SHP77 treated with DMSO at 0.1 percent for 48 hours (cell line): ENCODE data around the gene CCDC120.
A peak's percentile ranks its signal among the peaks of the same experiment; 100 is the strongest.

Source experiments
- DNase-seq: peaks from one replicate; lab custom pipeline; 2025; lab: John Stamatoyannopoulos, UW

The CCDC120 gene

GRCh38 chrX:49061916-49062315 lies 3.1 kb downstream of the CCDC120 start:
- DNase-seq: no peak

DNA sequence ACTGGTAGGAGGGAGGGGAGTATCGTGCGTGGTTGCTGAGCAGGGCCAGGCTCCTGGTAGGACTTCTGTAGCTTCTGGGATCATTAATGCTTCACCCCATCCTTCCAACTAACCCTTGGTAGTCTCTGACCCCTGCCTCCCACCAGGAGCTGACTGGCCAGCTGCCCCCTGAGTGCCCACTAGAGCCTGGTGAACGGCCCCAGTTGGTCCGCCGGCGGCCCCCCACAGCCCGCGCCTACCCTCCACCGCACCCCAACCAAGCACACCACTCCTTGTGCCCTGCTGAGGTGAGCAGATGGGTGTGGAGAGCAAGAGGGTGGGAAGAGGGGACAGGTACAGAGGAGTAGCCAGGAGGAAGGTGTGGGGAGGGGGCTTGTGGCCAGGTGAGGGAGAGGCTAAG lies 4.9 kb downstream of the CCDC120 start:
- DNase-seq: no peak

- DNase-seq: no peak
Observed at GRCh38 chrX:49064303-49064702, 5.5 kb downstream of the CCDC120 start.

- no peak for DNase-seq
Observed at GRCh38 chrX:49064735-49065134, 5.9 kb downstream of the CCDC120 start.

GRCh38 chrX:49066278-49066677 lies 7.5 kb downstream of the CCDC120 start:
- no peak for DNase-seq

DNA sequence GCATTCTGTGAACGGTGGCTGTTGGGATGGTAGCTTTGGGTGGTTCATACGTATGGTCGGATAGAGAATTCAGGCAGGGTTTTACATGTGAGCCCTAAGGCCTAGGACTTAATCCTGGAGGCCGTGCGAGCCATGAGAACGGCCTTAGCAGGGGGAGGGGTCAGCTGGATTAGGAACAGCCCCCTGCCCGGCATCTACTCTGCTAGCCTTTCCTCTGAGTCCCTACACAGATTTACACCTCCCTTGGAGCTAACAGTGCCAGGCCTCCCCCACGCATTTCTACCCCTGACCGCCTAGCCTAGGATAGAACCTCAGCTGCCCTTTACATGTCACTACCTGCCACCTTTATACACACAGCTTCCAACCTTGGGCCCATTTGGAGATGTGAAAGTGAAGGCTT lies 7.9 kb downstream of the CCDC120 start:
- no peak for DNase-seq

GRCh38 chrX:49067285-49068120 lies 8.7 kb downstream of the CCDC120 start:
- DNase-seq: no peak

GRCh38 chrX:49069038-49069437 lies 10.2 kb downstream of the CCDC120 start:
- no peak for DNase-seq

- DNase-seq: no peak
Observed at GRCh38 chrX:49070988-49071387, 12.2 kb downstream of the CCDC120 start.

DNA sequence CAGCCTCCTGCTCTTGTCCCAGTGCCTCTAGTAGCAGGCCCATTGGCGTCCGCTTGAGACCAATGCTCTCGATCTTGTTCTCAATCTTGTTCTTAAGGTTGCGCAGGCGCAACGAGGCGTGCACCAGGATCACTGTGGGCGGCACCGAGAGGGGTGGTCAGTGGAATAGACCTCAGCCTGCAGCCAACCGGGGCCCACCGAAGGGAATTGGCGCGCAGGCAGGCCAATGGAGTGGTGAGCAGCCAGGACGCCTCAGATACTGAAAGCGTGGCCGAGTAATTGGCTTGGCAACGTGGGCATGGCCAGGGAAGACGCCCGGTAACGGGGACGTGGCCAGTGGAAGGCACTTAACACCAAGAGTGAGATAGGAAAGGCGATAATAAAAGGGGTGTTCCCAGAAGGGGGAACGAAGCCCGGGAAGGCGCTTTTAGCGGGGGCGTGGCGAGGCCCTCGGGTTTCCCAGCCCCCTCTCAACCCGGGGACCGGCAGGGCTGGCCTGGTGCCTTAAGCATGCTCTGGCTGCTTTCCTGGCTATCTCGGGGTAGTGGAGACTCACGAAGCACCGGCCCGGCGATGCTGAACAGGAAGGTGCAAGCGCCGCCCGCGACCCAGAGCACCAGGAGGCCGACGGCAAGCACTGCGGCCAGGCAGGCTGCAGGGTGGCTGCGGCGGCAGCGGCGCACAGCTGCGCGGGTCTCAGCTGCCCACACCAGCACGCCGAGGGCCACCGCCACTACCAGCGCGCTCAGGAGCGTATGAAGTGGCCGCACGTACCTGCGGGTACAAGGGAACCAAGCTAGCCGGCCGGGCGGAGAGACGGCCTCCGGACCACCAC lies 13.3 kb downstream of the CCDC120 start:
- no peak for DNase-seq

- DNase-seq: no peak
Observed at GRCh38 chrX:49072712-49073095, 13.9 kb downstream of the CCDC120 start.

- peak; percentile 40 for DNase-seq
Observed at GRCh38 chrX:49073601-49074575, 15.1 kb downstream of the CCDC120 start, which contains the start of gene PRAF2. Gene PRAF2 (minus strand): TSS chrX:49074002. CDS start chrX:49073987, 15 bp downstream.

DNA sequence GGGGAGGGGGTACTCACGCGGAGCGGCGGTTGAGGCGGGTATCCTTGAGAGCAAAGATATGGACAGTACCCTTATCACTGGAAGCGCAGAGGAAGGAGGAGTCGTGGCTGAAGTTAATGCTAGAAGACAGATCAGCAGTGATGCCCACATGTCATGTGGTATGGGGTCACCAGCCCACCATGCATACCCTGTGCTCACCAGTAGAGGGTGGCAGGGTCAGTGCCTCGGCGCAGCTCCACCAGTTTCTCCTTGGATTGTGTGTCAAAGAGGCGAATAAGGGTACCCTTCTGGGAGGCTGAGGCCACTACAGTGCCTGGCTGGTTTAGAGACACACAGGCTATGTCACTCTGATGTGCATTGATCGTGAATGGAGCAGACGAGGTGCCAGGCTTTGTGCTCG lies 16.5 kb downstream of the CCDC120 start:
- DNase-seq: no peak

DNA sequence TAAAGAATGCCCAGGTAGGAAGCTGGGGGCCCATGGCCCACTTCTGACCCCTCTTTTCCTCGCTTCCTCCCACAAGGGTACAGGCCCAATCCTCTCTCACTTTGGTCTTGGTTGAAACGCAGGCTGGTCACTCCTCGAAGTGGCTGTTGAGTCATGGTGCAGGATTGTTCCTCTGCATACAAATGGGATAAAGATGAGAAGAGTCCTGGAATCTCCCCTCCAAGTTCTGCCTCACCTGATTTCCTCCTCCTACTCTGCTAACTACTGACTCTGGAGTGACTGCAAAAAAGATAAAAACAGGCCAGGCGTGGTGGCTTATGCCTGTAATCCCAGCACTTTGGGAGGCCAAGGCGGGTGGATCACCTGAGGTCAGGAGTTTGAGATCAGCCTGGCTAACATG lies 19.1 kb downstream of the CCDC120 start:
- no peak for DNase-seq

- no peak for DNase-seq
Observed at GRCh38 chrX:49079489-49080428, 21.0 kb downstream of the CCDC120 start, which contains the start of gene WDR45. Gene WDR45 (minus strand): TSS chrX:49079887. CDS start chrX:49078095, 1,792 bp downstream.

DNA sequence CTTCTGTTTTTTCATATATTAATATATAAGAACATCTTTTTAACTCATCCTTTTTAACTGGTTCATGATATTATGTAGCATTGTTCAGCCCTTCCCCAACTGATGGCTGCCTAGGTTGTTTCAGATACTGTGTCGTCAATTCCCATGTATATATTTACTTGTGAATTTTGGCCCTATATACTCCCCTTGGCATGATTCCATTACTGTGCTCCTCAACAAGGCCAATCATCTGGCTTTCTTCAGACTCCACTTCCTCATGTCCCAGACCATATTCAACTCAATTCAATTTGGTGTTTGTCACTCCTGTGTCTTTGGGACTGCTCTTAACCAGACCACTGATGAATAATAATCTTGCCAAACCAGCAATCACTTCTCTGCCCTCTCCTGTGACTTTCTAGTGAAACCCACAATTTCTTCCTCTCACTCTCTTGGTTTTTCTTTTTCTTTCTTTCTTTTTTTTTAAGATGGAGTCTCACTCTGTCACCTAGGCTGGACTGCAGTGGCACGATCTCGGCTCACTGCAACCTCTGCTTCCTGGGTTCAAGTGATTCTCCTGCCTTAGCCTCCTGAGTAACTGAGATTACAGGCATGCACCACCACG lies 23.6 kb downstream of the CCDC120 start:
- no peak for DNase-seq

DNA sequence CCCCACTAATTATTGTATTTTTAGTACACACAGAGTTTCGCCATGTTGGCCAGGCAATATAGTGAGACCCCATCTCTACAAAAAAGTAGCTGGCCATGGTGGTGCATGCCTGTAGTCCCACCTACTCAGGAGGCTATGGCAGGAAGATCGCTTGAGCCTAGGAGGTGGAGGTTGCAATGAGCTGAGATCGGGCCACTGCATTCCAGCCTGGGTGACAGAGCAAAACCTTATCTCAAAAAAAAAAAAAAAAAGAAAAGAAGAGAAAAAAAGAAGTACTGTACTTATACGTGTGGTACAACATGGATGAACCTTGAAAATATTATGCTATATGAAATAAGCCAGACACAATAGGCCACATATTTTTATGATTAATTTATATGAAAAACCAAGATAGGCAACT lies 30.8 kb downstream of the CCDC120 start:
- DNase-seq: no peak

GRCh38 chrX:49096419-49096818 lies 37.6 kb downstream of the CCDC120 start:
- DNase-seq: no peak

DNA sequence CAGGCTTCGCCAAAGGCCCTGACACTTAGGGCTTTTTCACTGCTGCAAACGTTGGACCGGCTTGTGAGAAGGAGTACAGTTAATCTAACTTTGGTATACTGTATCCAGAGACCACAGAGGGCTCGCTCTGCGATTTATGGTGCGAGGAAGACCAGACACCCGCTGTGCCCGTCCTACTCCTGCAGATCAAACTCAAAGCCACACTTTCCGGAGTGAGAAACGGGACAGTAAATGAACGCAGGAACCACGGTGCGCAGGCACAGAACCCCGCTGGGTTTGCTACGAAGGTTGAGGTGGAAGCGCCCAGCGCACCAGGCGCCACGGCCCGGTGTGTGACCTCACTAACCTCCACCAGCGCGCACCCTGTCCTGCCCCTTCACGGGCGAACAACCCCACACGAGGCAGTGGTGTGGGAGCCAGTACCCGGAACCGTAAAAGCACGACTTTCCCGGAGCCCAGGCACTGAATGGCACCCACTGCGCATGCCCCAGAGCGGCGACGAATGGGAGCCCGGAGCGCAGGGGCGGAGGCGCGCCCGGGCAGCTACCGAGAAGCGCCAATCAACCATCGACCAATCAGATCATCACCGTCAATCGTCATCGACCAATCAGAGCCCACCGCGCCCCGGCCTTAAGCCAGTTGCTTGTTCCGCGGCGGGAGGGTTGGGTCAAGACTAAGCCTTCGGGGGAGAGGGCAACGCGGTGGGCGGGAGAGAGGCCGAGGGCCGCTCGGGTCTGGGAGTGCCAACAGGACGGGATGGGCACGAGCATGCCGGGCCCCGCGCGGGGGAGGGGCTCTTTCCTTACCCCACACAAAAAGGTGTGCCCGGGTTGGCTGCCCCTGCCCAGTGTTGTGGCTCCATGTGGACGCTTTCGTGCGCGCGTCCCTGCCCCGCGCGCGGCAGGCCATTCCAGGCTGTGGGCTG lies 42.2 kb downstream of the CCDC120 start:
- peak; percentile 68 for DNase-seq
